ENCODE data around the gene TUBB4A. TPM values are rescaled to one million over a fixed set of nuclear protein-coding genes. Genes with fewer than 3 reads are reported as not detected.

Gene TUBB4A
- total RNA-seq, 1 donor from 2014 or later = 4.0 TPM

DNA sequence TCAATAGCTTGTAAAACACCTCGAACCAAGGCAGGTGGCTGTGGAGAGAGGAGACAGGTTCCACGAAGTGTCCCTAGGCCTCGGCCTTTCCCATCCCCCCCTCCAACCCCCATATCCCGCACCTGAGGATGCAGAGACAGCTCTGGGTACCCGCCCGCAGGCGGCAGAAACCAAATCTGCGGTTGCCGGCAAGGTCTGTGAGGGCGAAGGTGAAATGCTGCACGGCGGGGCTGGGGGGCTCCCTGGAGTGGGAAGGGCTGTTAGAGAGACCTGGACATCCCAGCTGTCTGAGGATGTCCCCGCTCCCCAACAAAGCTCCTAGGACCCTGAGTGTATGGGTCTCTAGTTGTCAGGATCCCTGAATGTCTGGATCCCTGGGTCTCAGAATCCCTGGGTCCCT lies 23.3 kb downstream of the TUBB4A start:
- Histone ChIP-seq H3K36me3 (ENCODE audit: control insufficient read depth, insufficient read depth, low read length) (no peaks in the 10 kb centered on the region), H3K4me3 (ENCODE audit: low read depth, low read length) (no peak overlapping the region), H3K27me3 (ENCODE audit: control insufficient read depth, insufficient read depth, low read length) (peaks cover 10% of the 10 kb centered on the region)
- no peak for DNase-seq (ENCODE audit: low read depth)
- TF ChIP-seq, protein P1, sequence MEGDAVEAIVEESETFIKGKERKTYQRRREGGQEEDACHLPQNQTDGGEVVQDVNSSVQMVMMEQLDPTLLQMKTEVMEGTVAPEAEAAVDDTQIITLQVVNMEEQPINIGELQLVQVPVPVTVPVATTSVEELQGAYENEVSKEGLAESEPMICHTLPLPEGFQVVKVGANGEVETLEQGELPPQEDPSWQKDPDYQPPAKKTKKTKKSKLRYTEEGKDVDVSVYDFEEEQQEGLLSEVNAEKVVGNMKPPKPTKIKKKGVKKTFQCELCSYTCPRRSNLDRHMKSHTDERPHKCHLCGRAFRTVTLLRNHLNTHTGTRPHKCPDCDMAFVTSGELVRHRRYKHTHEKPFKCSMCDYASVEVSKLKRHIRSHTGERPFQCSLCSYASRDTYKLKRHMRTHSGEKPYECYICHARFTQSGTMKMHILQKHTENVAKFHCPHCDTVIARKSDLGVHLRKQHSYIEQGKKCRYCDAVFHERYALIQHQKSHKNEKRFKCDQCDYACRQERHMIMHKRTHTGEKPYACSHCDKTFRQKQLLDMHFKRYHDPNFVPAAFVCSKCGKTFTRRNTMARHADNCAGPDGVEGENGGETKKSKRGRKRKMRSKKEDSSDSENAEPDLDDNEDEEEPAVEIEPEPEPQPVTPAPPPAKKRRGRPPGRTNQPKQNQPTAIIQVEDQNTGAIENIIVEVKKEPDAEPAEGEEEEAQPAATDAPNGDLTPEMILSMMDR (IDR thresholded peaks at IDR 0.05; ENCODE audit: insufficient read depth, low read length, poor library complexity, severe bottlenecking) = no peak

DNA sequence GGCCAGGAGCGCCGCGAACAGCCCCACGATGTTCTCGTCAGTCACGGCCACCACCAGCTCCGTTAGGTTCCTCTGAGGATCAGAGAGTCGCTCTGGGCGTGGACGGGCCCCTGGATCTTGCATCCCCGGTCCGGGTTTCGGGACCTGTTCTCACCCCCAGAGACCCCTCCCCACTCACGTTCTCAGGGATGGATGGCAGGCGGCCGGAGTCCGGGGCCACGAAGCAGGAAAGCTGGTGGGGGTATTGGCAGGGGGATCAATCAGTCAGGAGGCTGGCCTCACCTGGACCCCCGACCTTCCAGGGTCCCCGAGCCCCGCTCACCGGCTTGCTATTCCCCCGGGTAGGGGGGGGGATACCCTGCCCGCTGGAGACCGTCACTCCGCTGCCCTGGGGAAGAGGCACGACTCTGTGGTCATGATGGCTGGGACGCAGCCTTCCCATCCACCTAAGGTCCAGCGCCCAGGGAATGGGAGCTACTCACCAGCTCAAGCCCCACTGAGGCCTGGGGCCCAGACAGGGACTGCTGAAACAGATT lies 25.1 kb downstream of the TUBB4A start:
- Histone ChIP-seq H3K36me3 (ENCODE audit: control insufficient read depth, insufficient read depth, low read length) (no peaks in the 10 kb centered on the region), H3K27me3 (ENCODE audit: control insufficient read depth, insufficient read depth, low read length) (peaks cover 10% of the 10 kb centered on the region), H3K4me3 (ENCODE audit: low read depth, low read length) (peak overlapping the region; percentile 30)
- DNase-seq (ENCODE audit: low read depth) = no peak
- TF ChIP-seq, protein P1 (IDR thresholded peaks at IDR 0.05; ENCODE audit: insufficient read depth, low read length, poor library complexity, severe bottlenecking) = no peak

DNA sequence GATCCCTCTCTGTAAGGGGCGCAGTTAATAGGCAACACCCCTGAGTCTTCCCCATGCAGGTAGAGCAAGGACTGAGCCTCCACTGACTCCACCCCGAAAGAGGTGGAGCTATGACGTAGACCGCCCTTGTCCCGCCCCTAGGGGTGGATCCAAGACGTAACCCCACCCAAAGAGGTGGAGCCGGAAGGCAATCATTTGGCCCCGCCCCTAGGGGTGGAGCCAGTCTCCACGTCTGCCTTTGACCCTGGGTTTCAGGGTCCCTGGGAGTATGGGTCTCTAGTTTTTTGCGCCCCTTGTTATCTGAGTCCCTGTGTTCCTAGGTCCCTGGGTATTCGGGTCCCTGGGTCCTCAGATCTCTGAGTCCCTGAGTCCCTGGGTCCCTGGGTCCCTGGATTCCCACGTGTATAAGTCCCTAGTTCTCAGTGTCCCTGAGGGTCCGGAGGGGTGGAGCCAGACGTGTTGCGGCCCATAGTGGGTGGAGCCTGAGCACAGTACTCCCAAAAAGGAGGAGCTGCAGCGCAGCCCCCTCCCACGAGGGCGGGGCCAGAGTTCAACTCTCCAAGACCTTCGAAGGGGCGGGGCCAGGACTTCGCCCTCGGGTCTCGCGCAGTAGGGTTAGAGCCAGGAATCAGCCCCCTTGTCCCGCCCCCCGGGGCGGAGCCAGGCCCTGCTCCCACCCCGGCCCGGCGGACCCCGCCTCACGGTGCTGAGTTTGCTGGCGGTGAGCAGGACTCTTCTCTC lies 25.8 kb downstream of the TUBB4A start:
- DNase-seq (ENCODE audit: low read depth) = peak; percentile 80
- Histone ChIP-seq H3K4me3 (ENCODE audit: low read depth, low read length) (peak overlapping the region; percentile 30), H3K36me3 (ENCODE audit: control insufficient read depth, insufficient read depth, low read length) (no peaks in the 10 kb centered on the region), H3K27me3 (ENCODE audit: control insufficient read depth, insufficient read depth, low read length) (peaks cover 10% of the 10 kb centered on the region)
- TF ChIP-seq, protein P1 (IDR thresholded peaks at IDR 0.05; ENCODE audit: insufficient read depth, low read length, poor library complexity, severe bottlenecking) = no peak

DNA sequence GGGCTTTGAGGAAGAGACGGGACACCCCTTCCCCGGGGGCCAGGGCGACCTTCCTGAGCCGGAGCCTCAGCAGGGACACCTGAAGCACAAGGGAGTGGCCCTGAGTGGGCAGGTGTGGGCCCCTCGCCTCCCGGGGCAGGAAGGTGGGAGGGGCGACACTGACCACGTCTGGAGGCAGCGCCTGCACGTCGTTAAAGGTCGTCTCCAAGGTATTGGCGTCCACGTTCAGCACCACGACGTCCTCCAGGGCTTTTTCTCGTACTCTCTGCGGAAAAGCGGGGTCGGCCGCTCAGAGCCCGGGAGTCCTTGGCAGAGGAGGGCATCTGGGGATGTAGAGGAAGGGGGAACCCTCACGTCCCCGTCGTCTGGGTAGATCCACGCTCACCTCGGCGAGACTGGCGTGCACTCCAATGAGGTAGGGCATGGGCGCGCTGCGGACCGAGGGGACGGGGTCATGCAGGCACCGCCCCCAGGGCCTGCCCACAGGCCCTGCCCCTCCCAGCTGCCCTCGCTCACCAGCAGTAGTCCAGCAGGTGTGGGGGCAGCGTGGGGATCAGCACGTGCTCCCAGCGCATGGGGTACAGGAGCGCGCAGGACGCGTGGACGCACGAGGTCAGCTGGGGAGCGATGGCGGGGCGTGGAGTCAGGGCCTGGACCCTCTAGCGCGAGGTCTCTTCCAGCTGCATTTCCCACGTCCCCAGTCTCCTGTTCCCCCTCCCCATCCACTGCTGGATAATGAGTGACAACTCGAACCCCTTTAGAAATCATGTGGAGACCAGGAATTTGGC lies 26.6 kb downstream of the TUBB4A start:
- DNase-seq (ENCODE audit: low read depth) = no peak
- H3K4me3 ChIP-seq (ENCODE audit: low read depth, low read length) = peak overlapping the region; percentile 17

DNA sequence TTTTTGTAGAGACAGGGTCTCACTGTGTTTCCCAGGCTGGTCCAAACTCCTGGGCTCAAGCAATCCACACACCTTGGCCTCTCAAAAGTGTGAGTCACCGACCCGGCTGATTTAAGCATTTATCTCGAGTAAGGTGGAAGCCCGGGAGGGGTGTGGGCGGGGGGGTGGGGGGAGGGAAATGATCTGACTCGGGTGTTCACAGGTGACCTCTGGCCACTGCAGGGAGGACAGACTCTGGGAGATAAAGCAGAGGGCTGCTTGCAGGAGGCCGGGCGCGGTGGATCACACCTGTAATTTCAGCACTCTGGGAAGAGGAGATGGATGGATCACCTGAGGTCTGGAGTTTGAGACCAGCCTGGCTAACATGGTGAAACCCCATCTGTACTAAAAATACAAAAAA lies 28.5 kb downstream of the TUBB4A start:
- H3K4me3 ChIP-seq (ENCODE audit: low read depth, low read length) = no peak overlapping the region
- peaks cover 10% of the 10 kb centered on the region for H3K27me3 ChIP-seq (ENCODE audit: control insufficient read depth, insufficient read depth, low read length)
- no peak for DNase-seq (ENCODE audit: low read depth)
- TF ChIP-seq, protein P1 (IDR thresholded peaks at IDR 0.05; ENCODE audit: insufficient read depth, low read length, poor library complexity, severe bottlenecking) = no peak
- H3K36me3 ChIP-seq (ENCODE audit: control insufficient read depth, insufficient read depth, low read length) = no peaks in the 10 kb centered on the region

More for the DNA sequence above, 26.6 kb downstream of the TUBB4A start:
- TF ChIP-seq, protein P1 (IDR thresholded peaks at IDR 0.05; ENCODE audit: insufficient read depth, low read length, poor library complexity, severe bottlenecking) = no peak
- H3K36me3 ChIP-seq (ENCODE audit: control insufficient read depth, insufficient read depth, low read length) = no peaks in the 10 kb centered on the region
- H3K27me3 ChIP-seq (ENCODE audit: control insufficient read depth, insufficient read depth, low read length) = peaks cover 10% of the 10 kb centered on the region

All from kidney epithelial cell (primary cell).